ENCODE measurements around the gene NSD2. TPM values are rescaled to one million over a fixed set of nuclear protein-coding genes. Genes with fewer than 3 reads are reported as not detected.

Gene NSD2
- total RNA-seq, 2 experiments from 2014 or later, result 263 to 367 TPM

DNA sequence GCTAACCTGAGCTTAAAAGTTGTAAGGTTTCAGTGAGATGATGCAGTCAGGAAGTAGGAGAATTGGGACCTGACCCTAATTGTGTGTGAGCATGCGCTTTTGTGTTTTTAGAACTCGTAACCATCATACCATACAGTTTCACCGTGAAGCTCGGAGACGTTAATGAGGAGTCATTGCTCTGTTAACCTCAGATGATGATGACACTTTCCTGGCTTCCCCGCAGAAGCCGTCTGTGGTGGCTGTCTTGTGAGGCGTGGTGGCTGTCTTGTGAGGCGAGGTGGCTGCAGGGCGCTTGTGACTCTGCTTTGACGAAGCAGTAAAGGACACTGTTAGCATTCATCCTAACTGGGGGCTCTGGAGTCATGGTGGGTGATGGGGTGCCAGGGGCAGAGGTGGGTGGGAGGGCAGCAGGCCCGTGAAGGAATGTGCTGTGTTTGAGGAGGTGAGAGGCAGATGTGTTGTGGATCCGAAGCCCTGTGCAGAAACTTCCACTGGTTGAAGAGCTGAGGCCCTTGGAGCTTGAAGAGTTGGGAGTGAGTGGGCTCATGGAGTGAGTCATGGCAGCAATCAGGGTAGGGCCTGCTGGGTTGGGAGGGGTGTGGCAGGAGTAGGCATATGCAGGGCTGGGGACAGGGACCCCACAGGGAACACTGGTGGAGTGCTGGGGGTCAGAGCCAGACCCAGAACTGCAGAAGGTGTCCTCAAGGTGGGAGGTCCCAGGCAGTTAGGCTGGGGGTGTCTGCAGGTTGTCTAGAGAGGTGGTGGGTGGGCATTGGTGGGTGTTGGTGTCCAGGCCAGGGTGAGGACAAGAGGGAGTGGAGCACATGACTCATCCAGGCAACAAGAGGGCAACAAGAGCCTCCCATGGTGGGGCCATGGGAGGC lies 57.4 kb downstream of the NSD2 start:
- H3K27me3 Mint-ChIP-seq, result no peaks in the 10 kb centered on the region
- no peaks in the 10 kb centered on the region for H3K9me3 Mint-ChIP-seq (ENCODE audit: low read depth)
- DNase-seq (peak; percentile 58), ATAC-seq (peak; percentile 45)
- H3K4me1 Mint-ChIP-seq, result peaks cover 11% of the 10 kb centered on the region
- CTCF ChIA-PET, result no interaction called here
- peak overlapping the region; percentile 49 for H3K27ac Mint-ChIP-seq
- no peak overlapping the region for H3K4me3 Mint-ChIP-seq
- peaks cover 37% of the 10 kb centered on the region for H3K36me3 Mint-ChIP-seq

- DNase-seq (no peak), ATAC-seq (no peak)
- Mint-ChIP-seq H3K4me1 (peaks cover 7% of the 10 kb centered on the region), H3K4me3 (no peak overlapping the region), H3K36me3 (peaks cover 43% of the 10 kb centered on the region), H3K27me3 (no peaks in the 10 kb centered on the region), H3K27ac (no peak overlapping the region), H3K9me3 (ENCODE audit: low read depth) (no peaks in the 10 kb centered on the region)
- CTCF ChIA-PET, result no interaction called here
These were observed 61.5 kb downstream of the NSD2 start for GRCh38 chr4:1932736-1933135.

DNA sequence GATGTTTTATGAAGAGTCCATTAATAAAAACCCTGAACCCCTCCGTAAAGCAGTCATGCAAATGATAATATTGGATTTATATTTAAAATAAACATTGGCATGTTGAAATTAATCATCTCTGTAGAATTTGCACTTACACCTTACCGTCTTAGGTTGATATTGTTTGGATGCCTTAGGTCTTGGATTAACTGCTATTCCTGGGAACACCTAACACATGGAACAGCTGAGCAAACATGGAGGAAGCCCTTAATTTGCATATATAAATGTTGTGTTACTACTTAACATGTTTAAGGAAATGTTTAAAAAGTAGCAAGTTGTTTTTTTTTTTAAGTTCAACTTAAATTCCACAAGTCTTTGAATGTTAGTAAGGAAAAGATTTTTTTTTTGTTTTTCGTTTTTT lies 62.5 kb downstream of the NSD2 start:
- Mint-ChIP-seq H3K4me3 (no peak overlapping the region), H3K27me3 (no peaks in the 10 kb centered on the region), H3K9me3 (ENCODE audit: low read depth) (no peaks in the 10 kb centered on the region), H3K36me3 (peaks cover 39% of the 10 kb centered on the region), H3K4me1 (no peaks in the 10 kb centered on the region), H3K27ac (no peak overlapping the region)
- ATAC-seq (no peak), DNase-seq (no peak)
- CTCF ChIA-PET, result no interaction called here

- Mint-ChIP-seq H3K9me3 (ENCODE audit: low read depth) (no peaks in the 10 kb centered on the region), H3K27ac (no peak overlapping the region)
These were observed 66.4 kb downstream of the NSD2 start for GRCh38 chr4:1937550-1937949.

GRCh38 chr4:1938027-1938426 lies 66.8 kb downstream of the NSD2 start:
- no peaks in the 10 kb centered on the region for H3K27me3 Mint-ChIP-seq
- H3K36me3 Mint-ChIP-seq, result peaks cover 46% of the 10 kb centered on the region
- CTCF ChIA-PET, result no interaction called here
- no peak for ATAC-seq
- no peak overlapping the region for H3K4me3 Mint-ChIP-seq
- no peak for DNase-seq
- no peaks in the 10 kb centered on the region for H3K9me3 Mint-ChIP-seq (ENCODE audit: low read depth)
- peaks cover 2% of the 10 kb centered on the region for H3K4me1 Mint-ChIP-seq
- H3K27ac Mint-ChIP-seq, result no peak overlapping the region

More at GRCh38 chr4:1937550-1937949, 66.4 kb downstream of the NSD2 start:
- Mint-ChIP-seq H3K36me3 (peaks cover 44% of the 10 kb centered on the region), H3K27me3 (no peaks in the 10 kb centered on the region), H3K4me3 (no peak overlapping the region), H3K4me1 (peaks cover 2% of the 10 kb centered on the region)
- CTCF ChIA-PET, result no interaction called here
- DNase-seq (no peak), ATAC-seq (no peak)

DNA sequence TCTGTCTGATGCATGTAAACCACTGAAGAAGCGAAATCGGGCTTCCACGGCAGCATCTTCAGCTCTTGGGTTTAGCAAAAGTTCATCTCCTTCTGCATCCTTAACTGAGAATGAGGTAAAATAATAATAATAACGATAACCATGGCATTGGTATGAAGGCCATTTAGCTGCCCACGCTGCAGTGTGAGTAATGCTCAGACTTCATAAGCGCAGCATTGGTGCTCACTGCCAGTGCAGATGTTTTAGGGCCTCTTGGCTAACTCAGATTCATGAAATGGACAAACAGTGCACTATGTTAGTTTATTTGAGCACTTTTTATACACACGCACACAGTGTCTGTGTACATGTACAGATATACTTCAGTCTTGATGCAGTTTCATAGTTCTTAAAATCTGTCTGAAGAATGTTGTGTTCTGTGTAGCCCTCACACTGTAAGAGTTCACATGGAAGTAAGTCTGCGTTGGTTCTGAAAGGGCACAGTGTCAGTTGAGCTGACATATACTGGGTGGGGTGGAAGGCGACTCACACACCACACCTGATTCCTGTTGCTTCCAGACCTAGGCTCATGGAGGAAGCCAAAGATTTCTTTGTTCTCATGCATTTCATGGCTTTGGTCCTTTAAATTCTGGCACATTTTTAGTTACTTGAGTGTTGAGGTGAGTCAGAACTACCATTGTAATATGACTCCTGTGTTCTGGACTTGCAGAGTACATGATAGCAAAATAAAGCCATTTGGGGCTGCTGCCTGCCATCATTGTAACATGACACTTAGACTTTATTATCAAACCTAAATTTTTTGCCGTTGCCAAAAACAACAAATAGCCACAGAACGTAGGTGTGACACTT lies 68.7 kb downstream of the NSD2 start:
- no peaks in the 10 kb centered on the region for H3K9me3 Mint-ChIP-seq (ENCODE audit: low read depth)
- no peaks in the 10 kb centered on the region for H3K27me3 Mint-ChIP-seq
- ATAC-seq (no peak), DNase-seq (no peak)
- H3K27ac Mint-ChIP-seq, result no peak overlapping the region
- CTCF ChIA-PET, result interaction anchor here (1.5 kb wide), 1 partner anchor 246 kb away, joined by 3 read pairs; no protein-coding TSS in a partner anchor
- H3K36me3 Mint-ChIP-seq, result peaks cover 59% of the 10 kb centered on the region
- H3K4me1 Mint-ChIP-seq, result peaks cover 2% of the 10 kb centered on the region
- H3K4me3 Mint-ChIP-seq, result no peak overlapping the region

DNA sequence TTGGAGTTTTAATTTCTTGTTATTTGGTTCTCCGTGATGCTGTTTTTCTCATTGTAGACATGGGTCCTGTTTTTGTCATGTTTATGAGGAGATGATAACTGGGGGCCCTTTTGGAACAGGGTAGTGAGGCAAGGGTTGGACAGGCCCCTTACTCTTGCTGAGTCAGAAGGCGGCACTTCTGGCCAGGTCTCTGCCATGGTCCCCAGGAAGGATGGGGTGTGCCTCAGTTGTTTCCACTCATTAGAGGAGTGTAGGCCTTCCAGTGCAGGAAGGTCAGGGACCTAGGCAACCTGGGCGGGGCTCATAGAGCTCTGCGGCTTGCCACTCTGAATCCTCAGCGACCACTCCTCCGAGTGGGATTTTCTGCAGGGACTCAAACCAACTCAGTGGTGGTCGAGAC lies 69.4 kb downstream of the NSD2 start:
- H3K4me1 Mint-ChIP-seq, result peaks cover 2% of the 10 kb centered on the region
- H3K36me3 Mint-ChIP-seq, result peaks cover 56% of the 10 kb centered on the region
- ATAC-seq (no peak), DNase-seq (no peak)
- H3K4me3 Mint-ChIP-seq, result no peak overlapping the region
- H3K9me3 Mint-ChIP-seq (ENCODE audit: low read depth), result no peaks in the 10 kb centered on the region
- CTCF ChIA-PET, result interaction anchor here (1.1 to 1.5 kb wide), 2 partner anchors 247 to 279 kb away, joined by 3 read pairs; no protein-coding TSS in a partner anchor
- H3K27ac Mint-ChIP-seq, result no peak overlapping the region
- H3K27me3 Mint-ChIP-seq, result no peaks in the 10 kb centered on the region

- no peak overlapping the region for H3K27ac Mint-ChIP-seq
- DNase-seq (no peak), ATAC-seq (no peak)
- H3K4me1 Mint-ChIP-seq, result peaks cover 4% of the 10 kb centered on the region
- H3K27me3 Mint-ChIP-seq, result no peaks in the 10 kb centered on the region
- CTCF ChIA-PET, result no interaction called here
- H3K36me3 Mint-ChIP-seq, result peaks cover 46% of the 10 kb centered on the region
- H3K4me3 Mint-ChIP-seq, result no peak overlapping the region
- no peaks in the 10 kb centered on the region for H3K9me3 Mint-ChIP-seq (ENCODE audit: low read depth)
These were observed 72.7 kb downstream of the NSD2 start for GRCh38 chr4:1943928-1944327.

- CTCF ChIA-PET, result no interaction called here
- Mint-ChIP-seq H3K4me3 (no peak overlapping the region), H3K27me3 (no peaks in the 10 kb centered on the region), H3K4me1 (peaks cover 2% of the 10 kb centered on the region), H3K36me3 (peaks cover 38% of the 10 kb centered on the region), H3K9me3 (ENCODE audit: low read depth) (no peaks in the 10 kb centered on the region), H3K27ac (no peak overlapping the region)
- ATAC-seq (no peak), DNase-seq (no peak)
These were observed 74.1 kb downstream of the NSD2 start for GRCh38 chr4:1945124-1945895.

DNA sequence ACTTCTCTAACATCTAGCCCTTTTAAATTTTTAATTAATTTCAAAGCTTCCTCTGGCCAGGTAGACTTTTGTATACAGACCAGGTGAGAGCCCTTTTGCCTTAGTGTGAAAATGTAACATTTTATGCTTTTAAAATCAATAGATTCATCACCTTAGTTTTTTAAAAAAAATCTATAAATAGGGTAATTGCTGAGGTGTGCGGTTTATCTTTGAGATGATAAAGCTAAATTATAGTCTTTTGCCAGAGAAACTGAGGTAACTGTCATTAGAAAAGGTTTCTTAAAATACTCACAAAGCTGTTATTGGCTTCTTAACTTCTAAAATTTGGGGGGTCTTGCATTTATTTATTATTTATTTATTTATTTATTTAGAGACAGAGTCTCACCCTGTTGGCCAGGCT lies 74.7 kb downstream of the NSD2 start:
- no peak overlapping the region for H3K4me3 Mint-ChIP-seq
- H3K36me3 Mint-ChIP-seq, result peaks cover 35% of the 10 kb centered on the region
- ATAC-seq (no peak), DNase-seq (no peak)
- H3K4me1 Mint-ChIP-seq, result peaks cover 2% of the 10 kb centered on the region
- H3K27ac Mint-ChIP-seq, result no peak overlapping the region
- CTCF ChIA-PET, result no interaction called here
- H3K9me3 Mint-ChIP-seq (ENCODE audit: low read depth), result no peaks in the 10 kb centered on the region
- no peaks in the 10 kb centered on the region for H3K27me3 Mint-ChIP-seq

GRCh38 chr4:1948232-1948631 lies 77.0 kb downstream of the NSD2 start:
- Mint-ChIP-seq H3K36me3 (peaks cover 37% of the 10 kb centered on the region), H3K4me3 (no peak overlapping the region), H3K27ac (no peak overlapping the region), H3K27me3 (no peaks in the 10 kb centered on the region), H3K4me1 (peaks cover 2% of the 10 kb centered on the region), H3K9me3 (ENCODE audit: low read depth) (no peaks in the 10 kb centered on the region)
- ATAC-seq, result no peak
- DNase-seq, result no peak
- CTCF ChIA-PET, result no interaction called here

DNA sequence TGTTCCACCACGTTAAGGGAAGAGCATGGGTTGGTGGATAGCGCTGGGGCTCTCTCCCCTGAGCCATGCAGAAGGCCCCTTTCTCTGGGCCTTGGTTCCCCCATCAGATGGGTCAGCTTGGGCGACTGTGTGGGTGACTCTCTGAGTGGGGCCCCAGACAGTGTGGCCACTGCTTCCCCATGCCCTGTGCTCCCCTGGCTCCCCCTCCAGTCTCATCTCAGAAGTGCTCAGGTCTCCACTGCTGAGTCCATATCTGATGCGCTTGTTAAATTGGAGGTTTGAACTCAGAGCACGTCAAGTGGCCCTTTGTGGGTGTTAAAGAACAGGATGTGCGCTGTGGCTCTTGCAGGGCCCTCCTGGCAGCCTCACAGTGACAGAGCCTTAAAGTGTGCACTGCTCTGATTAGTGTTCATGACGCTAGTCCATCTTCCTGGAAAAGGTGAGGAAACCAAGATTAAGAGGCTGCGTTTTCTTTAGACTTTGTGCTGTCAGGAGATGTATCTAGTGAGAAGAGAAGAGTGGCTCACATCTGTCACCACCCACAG lies 77.8 kb downstream of the NSD2 start:
- peak; percentile 20 for ATAC-seq
- CTCF ChIA-PET, result no interaction called here
- peak overlapping the region; percentile 54 for H3K27ac Mint-ChIP-seq
- H3K27me3 Mint-ChIP-seq, result no peaks in the 10 kb centered on the region
- H3K9me3 Mint-ChIP-seq (ENCODE audit: low read depth), result no peaks in the 10 kb centered on the region
- no peak for DNase-seq
- H3K4me1 Mint-ChIP-seq, result peaks cover 2% of the 10 kb centered on the region
- peaks cover 32% of the 10 kb centered on the region for H3K36me3 Mint-ChIP-seq
- no peak overlapping the region for H3K4me3 Mint-ChIP-seq

- H3K27me3 Mint-ChIP-seq, result no peaks in the 10 kb centered on the region
- H3K4me1 Mint-ChIP-seq, result peaks cover 2% of the 10 kb centered on the region
- H3K36me3 Mint-ChIP-seq, result peaks cover 32% of the 10 kb centered on the region
- no peak overlapping the region for H3K27ac Mint-ChIP-seq
- CTCF ChIA-PET, result no interaction called here
- DNase-seq (no peak), ATAC-seq (no peak)
- H3K4me3 Mint-ChIP-seq, result no peak overlapping the region
- H3K9me3 Mint-ChIP-seq (ENCODE audit: low read depth), result no peaks in the 10 kb centered on the region
These were observed 79.2 kb downstream of the NSD2 start for GRCh38 chr4:1950369-1950768.
